ENCODE measurements around the gene LRRC14B. TPM values are rescaled to one million over a fixed set of nuclear protein-coding genes. Genes with fewer than 3 reads are reported as not detected.
"Not testable (repeated sequence)": the region's sequence is repeated elsewhere in the genome, so short reads cannot be mapped to it uniquely, and the experiment has no call there.

LRRC14B gene
- total RNA-seq, 2 experiments from 2014 or later, result 4.9 to 9.2 TPM

GRCh38 chr5:223791-224190 is 32.5 kb downstream of the LRRC14B start:
- Histone ChIP-seq H3K4me1 (ENCODE audit: insufficient read depth, low read length, poor library complexity, severe bottlenecking) (peaks cover 37% of the 10 kb centered on the region), H2AFZ (ENCODE audit: low read length) (no peak overlapping the region), H3K36me3 (ENCODE audit: insufficient read depth, low read length) (peaks cover 63% of the 10 kb centered on the region), H3K4me2 (ENCODE audit: low read length) (no peak overlapping the region), H3K79me2 (ENCODE audit: insufficient read depth, low read depth, low read length) (peaks cover 52% of the 10 kb centered on the region), H4K20me1 (ENCODE audit: insufficient read depth, low read length) (peaks cover 23% of the 10 kb centered on the region), H3K9me2 (ENCODE audit: insufficient read depth, low read length) (no peaks in the 10 kb centered on the region), H3K9me3 (ENCODE audit: low read length) (no peaks in the 10 kb centered on the region), H3K4me3 (ENCODE audit: low read depth, low read length, poor library complexity, severe bottlenecking) (no peak overlapping the region), H3K27ac (ENCODE audit: low read depth, low read length, poor library complexity, severe bottlenecking) (no peak overlapping the region)
- no peak for TF ChIP-seq EZH2phosphoT487 (IDR thresholded peaks at IDR 0.05; ENCODE audit: borderline replicate concordance, low read depth, low read length)
- TF ChIP-seq CTCF (conservative IDR thresholded peaks at IDR 0.05; ENCODE audit: low read length), result no peak
- intact Hi-C loops (cut with micrococcal nuclease; ENCODE audit: unreplicated experiment), result no loop called here
- POLR2A ChIA-PET, result no interaction called here
- BruUV-seq (replicated peaks), result no TSS peak
- no peak for DNase-seq (ENCODE audit: low spot score)
- CTCF ChIA-PET (ENCODE audit: unreplicated experiment), result no interaction called here

- H3K4me1 ChIP-seq (ENCODE audit: insufficient read depth, low read length, poor library complexity, severe bottlenecking), result peaks cover 27% of the 10 kb centered on the region
- intact Hi-C loops (cut with micrococcal nuclease; ENCODE audit: unreplicated experiment), result no loop called here
- POLR2A ChIA-PET, result interaction anchor here (0.6 kb wide), 1 partner anchor 9 kb away, joined by 7 read pairs; no protein-coding TSS in a partner anchor
- peaks cover 76% of the 10 kb centered on the region for H3K36me3 ChIP-seq (ENCODE audit: insufficient read depth, low read length)
- no peaks in the 10 kb centered on the region for H3K9me2 ChIP-seq (ENCODE audit: insufficient read depth, low read length)
- no peak for TF ChIP-seq EZH2phosphoT487 (IDR thresholded peaks at IDR 0.05; ENCODE audit: borderline replicate concordance, low read depth, low read length)
- TF ChIP-seq CTCF (conservative IDR thresholded peaks at IDR 0.05; ENCODE audit: low read length), result no peak
- peaks cover 9% of the 10 kb centered on the region for H4K20me1 ChIP-seq (ENCODE audit: insufficient read depth, low read length)
- peaks cover 37% of the 10 kb centered on the region for H3K79me2 ChIP-seq (ENCODE audit: insufficient read depth, low read depth, low read length)
- no TSS peak for BruUV-seq (replicated peaks)
- H2AFZ ChIP-seq (ENCODE audit: low read length), result no peak overlapping the region
- no peak overlapping the region for H3K27ac ChIP-seq (ENCODE audit: low read depth, low read length, poor library complexity, severe bottlenecking)
- H3K9me3 ChIP-seq (ENCODE audit: low read length), result no peaks in the 10 kb centered on the region
- no peak overlapping the region for H3K4me2 ChIP-seq (ENCODE audit: low read length)
- CTCF ChIA-PET (ENCODE audit: unreplicated experiment), result no interaction called here
- DNase-seq (ENCODE audit: low spot score), result no peak
- H3K4me3 ChIP-seq (ENCODE audit: low read depth, low read length, poor library complexity, severe bottlenecking), result no peak overlapping the region
These were observed 34.0 kb downstream of the LRRC14B start for GRCh38 chr5:225334-225733.

GRCh38 chr5:227375-227774 is 36.1 kb downstream of the LRRC14B start:
- H3K9me3 ChIP-seq (ENCODE audit: low read length); H4K20me1 ChIP-seq (ENCODE audit: insufficient read depth, low read length); BruUV-seq (replicated peaks); H3K4me3 ChIP-seq (ENCODE audit: low read depth, low read length, poor library complexity, severe bottlenecking); H2AFZ ChIP-seq (ENCODE audit: low read length); CTCF ChIA-PET (ENCODE audit: unreplicated experiment); H3K4me2 ChIP-seq (ENCODE audit: low read length); DNase-seq (ENCODE audit: low spot score); intact Hi-C loops (cut with micrococcal nuclease; ENCODE audit: unreplicated experiment); POLR2A ChIA-PET; H3K4me1 ChIP-seq (ENCODE audit: insufficient read depth, low read length, poor library complexity, severe bottlenecking); H3K27ac ChIP-seq (ENCODE audit: low read depth, low read length, poor library complexity, severe bottlenecking); H3K9me2 ChIP-seq (ENCODE audit: insufficient read depth, low read length): not testable (repeated sequence)
- Histone ChIP-seq H3K36me3 (ENCODE audit: insufficient read depth, low read length) (peaks cover 89% of the 10 kb centered on the region), H3K79me2 (ENCODE audit: insufficient read depth, low read depth, low read length) (peaks cover 16% of the 10 kb centered on the region)

All from OCI-LY7 (cell line).